ENCODE measurements around the gene FBLN1. TPM values are rescaled to one million over a fixed set of nuclear protein-coding genes. Genes with fewer than 3 reads are reported as not detected.

Gene FBLN1
- polyA plus RNA-seq, 1 of the 3 experiments (the other 2 are of a cell fraction): 147 TPM

GRCh38 chr22:45532235-45532631 is 29.6 kb downstream of the FBLN1 start:
- Histone ChIP-seq H3K27ac (ENCODE audit: low read depth in 2 of 2, low read length in 1 of 2) (peak overlapping the region in 1 of 2 experiments; percentile 68; a peak in 2 of 4 replicates), H3K4me2 (no peak overlapping the region), H3K9ac (no peak overlapping the region), H3K4me3 (ENCODE audit: low read depth in 2 of 2, low read length in 1 of 2) (no peak overlapping the region), H3K79me2 (ENCODE audit: insufficient read depth) (no peaks in the 10 kb centered on the region), H2AFZ (ENCODE audit: low read depth) (no peak overlapping the region), H3F3A (replicated peaks; ENCODE audit: insufficient read depth) (peaks cover 8% of the 10 kb centered on the region), H3K36me3 (replicated peaks in 1 of 2; ENCODE audit: control insufficient read depth in 1 of 2, insufficient read depth in 2 of 2, low read length in 1 of 2) (peaks cover 8 to 25% of the 10 kb centered on the region in 2 experiments), H3K4me1 (ENCODE audit: control insufficient read depth in 1 of 2, insufficient read depth in 2 of 2, low read depth in 1 of 2, low read length in 1 of 2) (peaks cover 10 to 34% of the 10 kb centered on the region in 2 experiments; a peak in 2 of 4 replicates), H3K27me3 (ENCODE audit: insufficient read depth) (no peaks in the 10 kb centered on the region), H4K20me1 (ENCODE audit: insufficient read depth) (no peaks in the 10 kb centered on the region), H3K9me2 (no peaks in the 10 kb centered on the region), H3K9me3 (no peaks in the 10 kb centered on the region)
- TF ChIP-seq POLR2AphosphoS5 (IDR thresholded peaks at IDR 0.05; ENCODE audit: low read depth, low read length): no peak
- TF ChIP-seq REST (IDR thresholded peaks at IDR 0.05; ENCODE audit: low read depth, low read length): no peak
- no peak for TF ChIP-seq USF2 (IDR thresholded peaks at IDR 0.05; ENCODE audit: borderline replicate concordance, low read depth, low read length)
- no peak for TF ChIP-seq MXI1 (IDR thresholded peaks at IDR 0.05; ENCODE audit: low read depth, low read length)
- TF ChIP-seq FOXM1 (IDR thresholded peaks at IDR 0.05; ENCODE audit: low read depth): no peak
- no peak for TF ChIP-seq RAD21 (IDR thresholded peaks at IDR 0.05; ENCODE audit: low read length)
- TF ChIP-seq NFIC (IDR thresholded peaks at IDR 0.05; ENCODE audit: borderline replicate concordance): no peak
- no peak for TF ChIP-seq CTCF (IDR thresholded peaks at IDR 0.05)
- TF ChIP-seq USF1 (IDR thresholded peaks at IDR 0.05; ENCODE audit: borderline replicate concordance, low read depth): no peak
- no peak for TF ChIP-seq TEAD4 (IDR thresholded peaks at IDR 0.05; ENCODE audit: borderline replicate concordance, insufficient read depth)
- no peak for TF ChIP-seq GABPA (IDR thresholded peaks at IDR 0.05; ENCODE audit: low read depth)
- no peak for TF ChIP-seq MAX (IDR thresholded peaks at IDR 0.05; ENCODE audit: low read depth)
- TF ChIP-seq SMC3 (IDR thresholded peaks at IDR 0.05; ENCODE audit: low read depth, low read length): no peak
- TF ChIP-seq IRF3 (IDR thresholded peaks at IDR 0.05; ENCODE audit: low read depth, low read length): no peak
- no peak for TF ChIP-seq TAF1 (IDR thresholded peaks at IDR 0.05; ENCODE audit: borderline replicate concordance, low read depth, low read length)
- no peak for TF ChIP-seq RXRA (IDR thresholded peaks at IDR 0.05; ENCODE audit: borderline replicate concordance, low read depth)
- TF ChIP-seq RFX5 (IDR thresholded peaks at IDR 0.05; ENCODE audit: low read length): no peak
- ChIA-PET CTCF (interaction anchor here (0.7 to 5.1 kb wide), 7 partner anchors 17 to 163 kb away, joined by 3 to 21 read pairs (median 3); no protein-coding TSS in a partner anchor), POLR2A (no interaction called here)
- DNase-seq: no peak
- whole genome bisulfite sequencing (ENCODE audit: low lambda C conversion rate): 74% methylated on average over 3 of the region's 3 CpGs
